GM19372 (cell line): Measurements from ENCODE around the gene MKLN1.

Experiments
- ATAC-seq: cut with Tn5 transposase; IDR thresholded peaks from one replicate; pipeline ENCODE4 v1.9.1; 2021; ENCODE audit warnings: mild to moderate bottlenecking, low read depth, moderate library complexity; ENCODE audit not compliant: unreplicated experiment

The MKLN1 gene

GRCh38 chr7:131538071-131538812 lies 210.6 kb downstream of the MKLN1 start:
- no peak for ATAC-seq

- ATAC-seq, result no peak
Observed at GRCh38 chr7:131538813-131539179, 211.1 kb downstream of the MKLN1 start.

- ATAC-seq, result no peak
Observed at GRCh38 chr7:131540491-131541162, 213.0 kb downstream of the MKLN1 start.

- no peak for ATAC-seq
Observed at GRCh38 chr7:131543298-131543697, 215.6 kb downstream of the MKLN1 start.

GRCh38 chr7:131544021-131544420 lies 216.3 kb downstream of the MKLN1 start:
- ATAC-seq, result no peak

- no peak for ATAC-seq
Observed at GRCh38 chr7:131544449-131545301, 217.0 kb downstream of the MKLN1 start.

- no peak for ATAC-seq
Observed at GRCh38 chr7:131546126-131546525, 218.4 kb downstream of the MKLN1 start.
